Measurements from ENCODE around the gene CPEB4. TPM values are rescaled to one million over a fixed set of nuclear protein-coding genes. Genes with fewer than 3 reads are reported as not detected.
A peak's percentile ranks its signal among the peaks of the same experiment; 100 is the strongest.

The CPEB4 gene
- total and polyA plus RNA-seq, 9 of the 15 experiments (the other 6 are each of a cell fraction or from before 2014, with no cell fraction given): 7.4 to 21.3 (median 12.4) TPM

DNA sequence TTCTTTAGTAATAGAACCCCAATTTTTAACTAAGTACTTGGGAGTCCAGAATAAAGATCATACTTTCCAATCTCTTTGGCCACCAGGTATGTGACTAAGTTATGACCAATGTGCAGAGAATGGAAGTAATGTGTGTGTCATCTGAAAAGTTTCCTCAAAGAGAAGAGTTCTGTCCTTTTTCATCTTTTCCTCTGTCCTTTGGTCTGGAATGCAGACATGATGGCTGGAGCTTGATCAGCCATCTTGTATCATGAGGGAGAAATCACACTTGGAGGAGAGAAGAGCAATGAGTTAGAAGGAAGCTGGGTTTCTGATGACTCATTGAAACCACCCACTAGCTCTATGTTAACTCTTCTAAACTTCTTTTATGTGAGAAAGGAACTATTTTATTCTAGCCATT, 5.5 kb upstream of the CPEB4 start:
- intact Hi-C loops (cut with micrococcal nuclease) (loop anchor here (10.0 kb wide), 2 partner anchors 178 to 558 kb away; partner anchors contain the start of gene STC2), in situ Hi-C loops (cut with MboI) (loop anchor here (10.0 kb wide), 1 partner anchor 98 kb away; no protein-coding TSS in a partner anchor)
- H4K20me1 ChIP-seq (replicated peaks; ENCODE audit: control insufficient read depth, insufficient read depth, low read length): no peaks in the 10 kb centered on the region
- ChIA-PET CTCF (ENCODE audit: low intra/inter-chr PET ratio) (no interaction called here), POLR2A (interaction anchor here (1.1 to 1.2 kb wide), 3 partner anchors 9 to 15 kb away, joined by 3 read pairs; no protein-coding TSS in a partner anchor)
- no peak overlapping the region for H3K27ac ChIP-seq (ENCODE audit: extremely low read depth, low read depth, low read length)
- no peaks in the 10 kb centered on the region for H3K79me2 ChIP-seq (ENCODE audit: control insufficient read depth, insufficient read depth, low read length)
- FAIRE-seq: no peak
- ATAC-seq: no peak
- no peak overlapping the region for H3K4me3 ChIP-seq
- H3K36me3 ChIP-seq (ENCODE audit: control insufficient read depth, insufficient read depth, low read length): no peaks in the 10 kb centered on the region
- no peak overlapping the region for H3K9ac ChIP-seq (ENCODE audit: insufficient read depth in 1 of 2, low read depth in 2 of 2, low read length in 2 of 2)
- no peak overlapping the region for H2AFZ ChIP-seq (ENCODE audit: low read depth, low read length)
- peak in 1 of 4 experiments; percentile 32 for DNase-seq (ENCODE audit: extremely low read depth in 1 of 4, low spot score in 3 of 4)
- no peaks in the 10 kb centered on the region for H3K9me1 ChIP-seq (ENCODE audit: control insufficient read depth, insufficient read depth, low read length)
- no peaks in the 10 kb centered on the region for H3K9me3 ChIP-seq (replicated peaks; ENCODE audit: control insufficient read depth, insufficient read depth, low read depth, low read length)
- no peaks in the 10 kb centered on the region for H3K27me3 ChIP-seq (ENCODE audit: control insufficient read depth in 2 of 2, insufficient read depth in 2 of 2, low read length in 2 of 2)
- no peak overlapping the region for H3K4me2 ChIP-seq (ENCODE audit: insufficient read depth, low read length)
- no TSS peak for BruUV-seq (replicated peaks)
- peaks cover 19 to 71% of the 10 kb centered on the region in 2 experiments for H3K4me1 ChIP-seq (replicated peaks in 1 of 2; ENCODE audit: control insufficient read depth in 2 of 2, insufficient read depth in 2 of 2, low read length in 2 of 2)
- no peak for TF ChIP-seq PYGO2 (tag; IDR thresholded peaks at IDR 0.05)
- TF ChIP-seq, protein P1, sequence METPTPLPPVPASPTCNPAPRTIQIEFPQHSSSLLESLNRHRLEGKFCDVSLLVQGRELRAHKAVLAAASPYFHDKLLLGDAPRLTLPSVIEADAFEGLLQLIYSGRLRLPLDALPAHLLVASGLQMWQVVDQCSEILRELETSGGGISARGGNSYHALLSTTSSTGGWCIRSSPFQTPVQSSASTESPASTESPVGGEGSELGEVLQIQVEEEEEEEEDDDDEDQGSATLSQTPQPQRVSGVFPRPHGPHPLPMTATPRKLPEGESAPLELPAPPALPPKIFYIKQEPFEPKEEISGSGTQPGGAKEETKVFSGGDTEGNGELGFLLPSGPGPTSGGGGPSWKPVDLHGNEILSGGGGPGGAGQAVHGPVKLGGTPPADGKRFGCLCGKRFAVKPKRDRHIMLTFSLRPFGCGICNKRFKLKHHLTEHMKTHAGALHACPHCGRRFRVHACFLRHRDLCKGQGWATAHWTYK (CRISPR knock-in tag; IDR thresholded peaks at IDR 0.05): no peak
- TF ChIP-seq SRSF1 (IDR thresholded peaks at IDR 0.05; ENCODE audit: low read depth, low read length): no peak
- TF ChIP-seq, protein P2, sequence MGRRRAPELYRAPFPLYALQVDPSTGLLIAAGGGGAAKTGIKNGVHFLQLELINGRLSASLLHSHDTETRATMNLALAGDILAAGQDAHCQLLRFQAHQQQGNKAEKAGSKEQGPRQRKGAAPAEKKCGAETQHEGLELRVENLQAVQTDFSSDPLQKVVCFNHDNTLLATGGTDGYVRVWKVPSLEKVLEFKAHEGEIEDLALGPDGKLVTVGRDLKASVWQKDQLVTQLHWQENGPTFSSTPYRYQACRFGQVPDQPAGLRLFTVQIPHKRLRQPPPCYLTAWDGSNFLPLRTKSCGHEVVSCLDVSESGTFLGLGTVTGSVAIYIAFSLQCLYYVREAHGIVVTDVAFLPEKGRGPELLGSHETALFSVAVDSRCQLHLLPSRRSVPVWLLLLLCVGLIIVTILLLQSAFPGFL (CRISPR knock-in tag; IDR thresholded peaks at IDR 0.05): no peak
- TF ChIP-seq, protein P3, sequence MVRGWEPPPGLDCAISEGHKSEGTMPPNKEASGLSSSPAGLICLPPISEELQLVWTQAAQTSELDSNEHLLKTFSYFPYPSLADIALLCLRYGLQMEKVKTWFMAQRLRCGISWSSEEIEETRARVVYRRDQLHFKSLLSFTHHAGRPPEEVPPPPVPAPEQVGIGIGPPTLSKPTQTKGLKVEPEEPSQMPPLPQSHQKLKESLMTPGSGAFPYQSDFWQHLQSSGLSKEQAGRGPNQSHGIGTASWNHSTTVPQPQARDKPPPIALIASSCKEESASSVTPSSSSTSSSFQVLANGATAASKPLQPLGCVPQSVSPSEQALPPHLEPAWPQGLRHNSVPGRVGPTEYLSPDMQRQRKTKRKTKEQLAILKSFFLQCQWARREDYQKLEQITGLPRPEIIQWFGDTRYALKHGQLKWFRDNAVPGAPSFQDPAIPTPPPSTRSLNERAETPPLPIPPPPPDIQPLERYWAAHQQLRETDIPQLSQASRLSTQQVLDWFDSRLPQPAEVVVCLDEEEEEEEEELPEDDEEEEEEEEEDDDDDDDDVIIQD (CRISPR knock-in tag; IDR thresholded peaks at IDR 0.05): no peak
- TF ChIP-seq CHD4 (IDR thresholded peaks at IDR 0.05; ENCODE audit: insufficient read depth, insufficient replicate concordance, low read depth, low read length, poor library complexity, severe bottlenecking): no peak
- 0 out of 2 replicates have a peak, but pooled peaks have one; percentile 26 for TF ChIP-seq NFRKB (IDR thresholded peaks at IDR 0.05; ENCODE audit: low read depth)
- no peak for TF ChIP-seq ZNF24 (IDR thresholded peaks at IDR 0.05)
- TF ChIP-seq, protein P4, sequence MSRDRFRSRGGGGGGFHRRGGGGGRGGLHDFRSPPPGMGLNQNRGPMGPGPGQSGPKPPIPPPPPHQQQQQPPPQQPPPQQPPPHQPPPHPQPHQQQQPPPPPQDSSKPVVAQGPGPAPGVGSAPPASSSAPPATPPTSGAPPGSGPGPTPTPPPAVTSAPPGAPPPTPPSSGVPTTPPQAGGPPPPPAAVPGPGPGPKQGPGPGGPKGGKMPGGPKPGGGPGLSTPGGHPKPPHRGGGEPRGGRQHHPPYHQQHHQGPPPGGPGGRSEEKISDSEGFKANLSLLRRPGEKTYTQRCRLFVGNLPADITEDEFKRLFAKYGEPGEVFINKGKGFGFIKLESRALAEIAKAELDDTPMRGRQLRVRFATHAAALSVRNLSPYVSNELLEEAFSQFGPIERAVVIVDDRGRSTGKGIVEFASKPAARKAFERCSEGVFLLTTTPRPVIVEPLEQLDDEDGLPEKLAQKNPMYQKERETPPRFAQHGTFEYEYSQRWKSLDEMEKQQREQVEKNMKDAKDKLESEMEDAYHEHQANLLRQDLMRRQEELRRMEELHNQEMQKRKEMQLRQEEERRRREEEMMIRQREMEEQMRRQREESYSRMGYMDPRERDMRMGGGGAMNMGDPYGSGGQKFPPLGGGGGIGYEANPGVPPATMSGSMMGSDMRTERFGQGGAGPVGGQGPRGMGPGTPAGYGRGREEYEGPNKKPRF (IDR thresholded peaks at IDR 0.05; ENCODE audit: low read depth, low read length): no peak
- TF ChIP-seq, protein P5, sequence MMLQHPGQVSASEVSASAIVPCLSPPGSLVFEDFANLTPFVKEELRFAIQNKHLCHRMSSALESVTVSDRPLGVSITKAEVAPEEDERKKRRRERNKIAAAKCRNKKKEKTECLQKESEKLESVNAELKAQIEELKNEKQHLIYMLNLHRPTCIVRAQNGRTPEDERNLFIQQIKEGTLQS (IDR thresholded peaks at IDR 0.05): peak; percentile 78
- TF ChIP-seq, protein P5 (CRISPR knock-in tag; conservative IDR thresholded peaks at IDR 0.05): no peak
- TF ChIP-seq MAFG (tag; conservative IDR thresholded peaks at IDR 0.05): peak; percentile 46; the same call in 1 of the 2 replicates
- peak; percentile 99 for TF ChIP-seq RBM25 (IDR thresholded peaks at IDR 0.05; ENCODE audit: low read depth, low read length, severe bottlenecking)
- no peak for TF ChIP-seq MEF2D (tag; conservative IDR thresholded peaks at IDR 0.05; ENCODE audit: low read depth)
- peak; percentile 93 for TF ChIP-seq HLTF (IDR thresholded peaks at IDR 0.05)
- no peak for TF ChIP-seq TARDBP (IDR thresholded peaks at IDR 0.05)
- peak; percentile 62 for TF ChIP-seq C11orf30 (IDR thresholded peaks at IDR 0.05; ENCODE audit: low read depth)
